GM23338 (cell line): ENCODE measurements around the gene ADAM15. TPM values are rescaled to one million over a fixed set of nuclear protein-coding genes. Genes with fewer than 3 reads are reported as not detected.

Experiments used
- ATAC-seq: fragments of 200-7000 bp; cut with Tn5 transposase; 3 replicates; pipeline ENCODE4 v1.9.1; 2020
- DNase-seq: peaks from one replicate; pipeline ENCODE4 v3.0.0-alpha.2; 2015; ENCODE audit warnings: low spot score
- H2AFZ ChIP-seq: fragments of 200-600 bp; sonication (generic); 2 replicates; pipeline ENCODE4 v1.8.0; 2016; ENCODE audit warnings: antibody characterized with exemption, mild to moderate bottlenecking, moderate library complexity
- H3F3A ChIP-seq: fragments of 200-600 bp; sonication (generic); replicated peaks from 2 replicates; pipeline ENCODE4 v1.8.0; 2017; ENCODE audit warnings: antibody characterized with exemption, mixed run types, low read depth
- H3K27ac ChIP-seq: fragments of 200-600 bp; sonication (generic); 2 replicates; pipeline ENCODE4 v1.6.1; 2016; ENCODE audit warnings: low read depth
- H3K27me3 ChIP-seq: fragments of 200-600 bp; sonication (generic); 2 replicates; pipeline ENCODE4 v1.8.0; 2016; ENCODE audit warnings: mild to moderate bottlenecking, mixed run types, moderate library complexity; ENCODE audit not compliant: insufficient read depth
- H3K36me3 ChIP-seq: fragments of 200-600 bp; sonication (generic); 2 replicates; pipeline ENCODE4 v1.8.0; 2016; ENCODE audit warnings: mild to moderate bottlenecking; ENCODE audit not compliant: insufficient read depth
- H3K4me1 ChIP-seq: fragments of 200-600 bp; sonication (generic); 2 replicates; pipeline ENCODE4 v1.8.0; 2016; ENCODE audit warnings: mild to moderate bottlenecking, moderate library complexity; ENCODE audit not compliant: insufficient read depth
- H3K4me2 ChIP-seq: fragments of 200-600 bp; sonication (generic); 2 replicates; pipeline ENCODE4 v1.7.1; 2017; ENCODE audit warnings: mixed run types
- H3K4me3 ChIP-seq: fragments of 200-600 bp; sonication (generic); 2 replicates; pipeline ENCODE4 v1.6.1; 2016; ENCODE audit warnings: mixed run types
- H3K79me2 ChIP-seq: fragments of 200-600 bp; sonication (generic); replicated peaks from 2 replicates; pipeline ENCODE4 v1.8.0; 2017; ENCODE audit warnings: mild to moderate bottlenecking; ENCODE audit not compliant: insufficient read depth
- H3K9me2 ChIP-seq: fragments of 200-600 bp; sonication (generic); 2 replicates; pipeline ENCODE4 v1.8.0; 2017; ENCODE audit not compliant: insufficient read depth
- H4K20me1 ChIP-seq: fragments of 200-600 bp; sonication (generic); replicated peaks from 2 replicates; pipeline ENCODE4 v1.8.0; 2017; ENCODE audit warnings: mild to moderate bottlenecking; ENCODE audit not compliant: insufficient read depth
- H3K27ac Mint-ChIP-seq: 2 replicates; pipeline ENCODE4 v1.8.0; 2020; ENCODE audit warnings: inconsistent platforms, mild to moderate bottlenecking, moderate library complexity, mixed read lengths
- H3K27me3 Mint-ChIP-seq: 3 replicates; pipeline ENCODE4 v1.8.0; 2022; ENCODE audit warnings: low read depth, mild to moderate bottlenecking, moderate library complexity, mixed read lengths, inconsistent platforms; ENCODE audit not compliant: insufficient read depth, poor library complexity
- H3K36me3 Mint-ChIP-seq: 3 replicates; pipeline ENCODE4 v1.8.0; 2021; ENCODE audit warnings: low read depth, mild to moderate bottlenecking, inconsistent platforms, moderate library complexity, mixed read lengths
- H3K4me1 Mint-ChIP-seq: 3 replicates; pipeline ENCODE4 v1.8.0; 2020; ENCODE audit warnings: mild to moderate bottlenecking, inconsistent platforms, mixed read lengths
- H3K4me3 Mint-ChIP-seq: 3 replicates; pipeline ENCODE4 v1.8.0; 2021; ENCODE audit warnings: moderate library complexity, mild to moderate bottlenecking, inconsistent platforms, mixed read lengths
- H3K9me3 Mint-ChIP-seq: 3 replicates; pipeline ENCODE4 v1.8.0; 2020; ENCODE audit warnings: moderate library complexity, mild to moderate bottlenecking, inconsistent platforms, mixed read lengths
- CTCF ChIP-seq, 2 experiments: fragments of 200-600 bp in 1 of 2; sonication (generic) in 1 of 2; conservative IDR thresholded peaks; 2 replicates each; pipeline versions ENCODE4 v1.5.1 to v1.6.1; 2016 to 2017; ENCODE audit warnings: antibody characterized with exemption in 2 of 2, low read depth in 2 of 2, mild to moderate bottlenecking in 2 of 2, moderate library complexity in 1 of 2
- EZH2 ChIP-seq: fragments of 200-600 bp; sonication (generic); IDR thresholded peaks from one replicate; pipeline ENCODE4 v1.8.0; 2017; ENCODE audit warnings: antibody characterized with exemption, mild to moderate bottlenecking, low read depth; ENCODE audit not compliant: unreplicated experiment
- EZH2phosphoT487 ChIP-seq: fragments of 200-600 bp; sonication (generic); IDR thresholded peaks from one replicate; pipeline ENCODE4 v1.8.1; 2018; ENCODE audit warnings: antibody characterized with exemption; ENCODE audit not compliant: unreplicated experiment
- NANOG ChIP-seq: IDR thresholded peaks from 2 replicates; pipeline ENCODE4 v1.6.1; 2016; ENCODE audit warnings: antibody characterized with exemption, borderline replicate concordance
- REST ChIP-seq: IDR thresholded peaks from one replicate; pipeline ENCODE4 v1.6.1; 2018; ENCODE audit warnings: antibody characterized with exemption; ENCODE audit not compliant: unreplicated experiment
- STAT1 ChIP-seq: IDR thresholded peaks from one replicate; pipeline ENCODE4 v1.6.1; 2016; ENCODE audit warnings: antibody characterized with exemption; ENCODE audit not compliant: unreplicated experiment
- ZNF114 ChIP-seq: fragments of 250-450 bp; sonication (Bioruptor Pico); IDR thresholded peaks from 2 replicates; pipeline ENCODE4 v1.5.0; 2020; ENCODE audit warnings: mild to moderate bottlenecking, moderate library complexity
- ZNF331 ChIP-seq: fragments of 250-450 bp; sonication (Bioruptor Pico); IDR thresholded peaks from 2 replicates; pipeline ENCODE4 v1.5.0; 2020; ENCODE audit warnings: low read depth, mild to moderate bottlenecking, moderate library complexity
- polyA plus RNA-seq: library from polyadenylated mRNA; unstranded; fragments of >200 nt; fragmentation: Nextera tagmentation; extraction: Ambion mirVana; gene quantifications from 2 replicates; pipeline ENCODE4 v1.2.1, GENCODE V29; 2016
- total RNA-seq: library from RNA; depleted of rRNA; stranded (reverse); fragments of >200 nt; shearing (Covaris generic); gene quantifications from 2 replicates; pipeline ENCODE4 v1.2.3, GENCODE V29; 2014

ADAM15 gene
- total and polyA plus RNA-seq, 2 experiments from 2014 or later: 24.2 to 31.1 TPM

GRCh38 chr1:155081472-155082300 is 30.6 kb downstream of the ADAM15 start:
- Histone ChIP-seq H3K27me3 (peaks cover 78% of the 10 kb centered on the region), H2AFZ (peak overlapping the region; percentile 86; the same call in 1 of the 2 replicates), H3K36me3 (no peaks in the 10 kb centered on the region), H3K9me2 (no peaks in the 10 kb centered on the region), H3K79me2 (no peaks in the 10 kb centered on the region), H3K27ac (no peak overlapping the region), H4K20me1 (peaks cover 6% of the 10 kb centered on the region; the same call in 1 of the 2 replicates), H3K4me1 (peaks cover 28% of the 10 kb centered on the region), H3F3A (peaks cover 18% of the 10 kb centered on the region; the same call in 1 of the 2 replicates), H3K4me3 (peak overlapping the region; percentile 83), H3K4me2 (peak overlapping the region; percentile 92)
- peaks cover 37% of the 10 kb centered on the region for H3K4me1 Mint-ChIP-seq
- H3K36me3 Mint-ChIP-seq: no peaks in the 10 kb centered on the region; the same call in 2 of the 3 replicates
- no peak overlapping the region for H3K27ac Mint-ChIP-seq
- no peaks in the 10 kb centered on the region for H3K9me3 Mint-ChIP-seq
- no peak for ATAC-seq
- DNase-seq: no peak
- H3K27me3 Mint-ChIP-seq: peaks cover 82% of the 10 kb centered on the region
- peak; percentile 86 for TF ChIP-seq EZH2
- no peak for TF ChIP-seq ZNF114 (CRISPR knock-in tag)
- TF ChIP-seq NANOG: no peak
- no peak for TF ChIP-seq ZNF331 (CRISPR knock-in tag)
- TF ChIP-seq STAT1: no peak
- TF ChIP-seq EZH2phosphoT487: peak; percentile 70
- no peak for TF ChIP-seq CTCF (conservative IDR thresholded peaks at IDR 0.05; ENCODE audit: low read depth in 2 of 2)
- TF ChIP-seq REST: no peak
- H3K4me3 Mint-ChIP-seq: peak overlapping the region; percentile 68
